Fibroblast of skin of right quadriceps (primary cell): ENCODE measurements around the gene RAD51B.
"Not testable (repeated sequence)": the region's sequence is repeated elsewhere in the genome, so short reads cannot be mapped to it uniquely, and the experiment has no call there.

Experiments used
- DNase-seq: peaks from one replicate; pipeline ENCODE4 v3.0.0-alpha.2; 2013

Gene RAD51B

DNA sequence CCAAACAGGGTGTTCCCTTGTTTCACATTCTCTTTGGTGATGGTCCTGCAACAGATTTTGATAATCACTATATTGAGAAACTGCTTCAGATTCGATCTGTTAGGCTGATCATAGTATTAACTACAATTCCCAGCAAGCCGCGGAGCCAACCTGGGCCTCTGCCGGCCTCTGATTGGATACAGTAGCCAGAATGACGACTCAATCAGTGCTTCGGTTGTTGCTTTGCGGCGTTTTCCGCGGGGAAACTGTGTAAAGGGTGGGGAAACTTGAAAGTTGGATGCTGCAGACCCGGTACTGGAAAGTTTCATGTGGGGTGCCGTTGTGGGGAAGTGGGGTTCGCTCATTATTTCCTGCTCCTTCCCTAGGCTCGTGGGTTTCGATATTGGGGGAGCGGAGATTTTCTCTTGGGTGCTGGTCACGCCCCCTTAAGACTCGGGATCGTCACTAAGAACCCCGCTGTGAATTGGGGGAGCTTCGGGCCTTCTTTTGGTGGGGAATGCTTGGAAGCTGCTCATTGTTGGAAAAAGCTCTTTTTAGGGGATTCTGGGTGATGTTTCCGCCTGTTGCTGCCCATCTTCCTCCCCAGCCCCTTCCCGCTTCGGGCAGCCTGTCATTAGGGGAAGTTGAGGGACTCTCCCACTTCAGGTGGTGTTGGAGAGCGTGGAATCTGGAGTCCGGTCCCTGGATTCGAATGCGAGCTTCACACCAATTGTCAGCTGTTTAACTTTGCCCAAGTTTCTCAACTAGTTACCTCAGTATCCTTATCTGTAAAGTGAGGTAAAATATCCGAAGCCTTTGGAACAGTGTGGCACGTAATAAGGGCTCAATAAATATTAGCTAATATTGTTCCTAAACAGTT is at the start of gene RAD51B:
Gene RAD51B, plus strand, starts transcription at position 217 of the 859 bp plus-strand sequence.
- DNase-seq: peak; percentile 85

DNA sequence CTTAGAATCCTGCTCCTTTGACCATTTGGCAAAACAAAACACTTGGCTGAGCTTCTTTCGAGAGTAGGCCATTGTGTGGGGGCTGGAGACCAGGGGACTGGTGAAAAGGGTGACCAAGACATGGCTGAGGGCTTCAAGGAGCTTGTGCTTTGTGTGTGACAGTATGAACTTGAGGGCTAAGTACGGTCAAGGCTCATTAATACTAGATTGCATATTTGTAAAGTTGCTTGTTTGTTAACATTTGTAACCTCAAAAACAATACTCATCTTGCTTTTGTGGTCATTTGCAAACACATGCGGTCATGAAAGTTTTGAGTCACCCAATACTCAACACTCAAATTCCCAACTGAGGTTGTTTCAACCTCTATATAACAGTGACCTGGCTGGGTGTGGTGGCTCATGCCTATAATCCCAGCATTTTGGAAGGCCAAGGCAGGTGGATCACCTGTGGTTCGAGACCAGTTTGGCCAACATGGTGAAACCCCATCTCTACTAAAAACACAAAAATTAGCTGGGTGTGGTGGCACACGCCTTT is 45.7 kb upstream of the RAD51B start:
- no peak for DNase-seq

- DNase-seq: no peak
Observed at GRCh38 chr14:67776653-67777322, 42.8 kb upstream of the RAD51B start.

GRCh38 chr14:67778792-67779191 is 40.8 kb upstream of the RAD51B start:
- no peak for DNase-seq

GRCh38 chr14:67782090-67782489 is 37.5 kb upstream of the RAD51B start:
- no peak for DNase-seq

- no peak for DNase-seq
Observed at GRCh38 chr14:67784244-67784823, 35.2 kb upstream of the RAD51B start.

DNA sequence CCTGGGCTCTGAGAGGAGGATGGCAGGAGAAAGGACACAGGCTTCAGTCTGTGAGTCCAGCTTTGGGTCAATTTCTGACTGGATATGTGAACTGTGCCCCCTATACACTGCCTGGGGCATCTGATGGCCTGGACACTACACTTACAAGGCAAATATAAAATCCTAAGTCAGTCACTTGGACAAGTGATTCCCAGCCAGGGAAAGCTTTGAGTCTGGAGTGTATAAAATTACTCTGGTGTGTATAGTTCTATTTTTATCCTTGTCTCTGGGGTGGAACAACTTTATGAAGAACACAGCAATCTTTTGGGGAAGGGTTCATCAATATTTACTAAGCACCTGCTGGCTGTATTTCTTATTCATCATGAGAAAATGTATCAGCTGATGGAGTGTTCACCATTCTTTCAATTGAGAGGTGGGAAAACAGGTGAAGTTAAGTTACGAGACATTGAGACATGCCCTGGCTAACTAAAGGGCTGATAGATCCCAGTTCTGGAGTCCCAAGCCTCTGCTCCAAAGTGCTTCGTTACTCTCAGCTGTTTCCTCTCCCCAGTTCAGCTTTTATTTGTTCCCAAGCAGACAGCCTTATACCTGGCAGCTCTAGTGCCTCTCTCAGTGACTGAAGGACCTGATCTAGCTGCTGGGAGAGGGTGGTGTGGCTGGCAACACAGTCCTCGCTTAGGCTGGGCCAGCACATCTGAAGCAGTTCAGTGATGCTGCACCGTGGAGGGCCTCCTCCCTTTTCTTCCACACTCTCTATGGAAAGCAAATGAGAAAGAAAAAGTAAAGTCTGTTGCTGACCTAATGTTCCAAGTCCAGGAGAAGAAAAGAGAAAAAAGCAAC is 34.1 kb upstream of the RAD51B start:
- DNase-seq: no peak

GRCh38 chr14:67787673-67788072 is 31.9 kb upstream of the RAD51B start:
- DNase-seq: no peak

- no peak for DNase-seq
Observed at GRCh38 chr14:67798731-67799130, 20.8 kb upstream of the RAD51B start.

GRCh38 chr14:67800743-67801142 is 18.8 kb upstream of the RAD51B start:
- no peak for DNase-seq

GRCh38 chr14:67806246-67806645 is 13.3 kb upstream of the RAD51B start:
- peak; percentile 61 for DNase-seq

GRCh38 chr14:67814821-67815220 is 4.8 kb upstream of the RAD51B start:
- DNase-seq: no peak

- peak; percentile 20 for DNase-seq
Observed at GRCh38 chr14:67815573-67816225, 3.9 kb upstream of the RAD51B start.

- peak; percentile 95 for DNase-seq
Observed at GRCh38 chr14:67816326-67817002, 3.1 kb upstream of the RAD51B start, which contains the start of gene ZFYVE26. TSS of gene ZFYVE26 (minus strand) at chr14:67816590. CDS start at chr14:67815963, 627 bp downstream.

DNA sequence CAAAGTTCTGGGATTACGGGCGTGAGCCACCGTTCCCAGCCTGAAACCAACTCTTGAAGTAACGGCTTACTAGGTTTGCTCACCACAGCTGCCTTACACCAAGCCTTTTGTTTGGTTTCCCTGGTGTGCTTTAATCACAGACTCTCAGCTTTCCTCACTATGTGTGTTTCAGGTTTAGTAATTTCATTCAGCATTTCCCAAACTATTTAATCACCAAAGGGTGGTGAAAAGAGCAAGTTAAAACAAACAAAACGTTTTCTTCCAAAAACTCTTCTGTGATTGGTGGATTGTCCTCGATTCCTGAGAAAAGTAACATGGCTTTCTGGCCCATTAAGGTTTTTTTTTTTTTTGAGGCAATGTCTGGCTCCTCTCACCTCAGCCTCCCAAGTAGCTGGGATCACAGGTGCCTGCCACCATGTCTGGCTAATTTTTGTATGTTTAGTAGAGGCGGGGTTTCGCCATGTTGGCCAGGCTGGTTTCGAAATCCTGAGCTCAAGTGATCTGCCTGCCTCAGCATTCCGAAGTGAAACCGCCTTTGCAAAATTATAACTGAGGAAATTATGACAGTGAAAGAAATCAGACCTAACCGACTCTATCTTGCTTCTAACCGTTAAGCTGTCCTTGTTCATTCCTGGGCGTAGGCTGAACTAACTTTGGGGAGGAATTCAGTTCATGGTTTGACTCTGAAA is 1.7 kb upstream of the RAD51B start:
- DNase-seq: no peak

DNA sequence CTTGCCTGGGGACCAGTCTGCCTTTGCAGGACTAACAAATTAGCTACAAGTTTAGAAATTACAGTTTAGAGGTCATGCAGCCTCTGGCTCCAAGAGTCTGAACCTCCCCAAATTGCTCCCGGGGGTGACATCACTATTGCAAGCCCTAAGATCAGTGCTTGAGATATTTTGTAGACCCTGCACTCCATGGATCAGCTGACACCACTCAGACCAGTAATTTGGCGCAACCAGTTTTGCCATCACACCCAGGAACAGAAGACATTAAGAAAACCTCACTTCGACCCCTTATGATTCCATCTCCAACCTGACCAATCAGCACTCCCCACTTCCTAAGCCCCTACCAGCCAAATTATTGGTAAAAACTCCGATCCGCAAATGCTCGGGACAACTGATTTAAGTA is 1.1 kb upstream of the RAD51B start:
- DNase-seq: not testable (repeated sequence)

DNA sequence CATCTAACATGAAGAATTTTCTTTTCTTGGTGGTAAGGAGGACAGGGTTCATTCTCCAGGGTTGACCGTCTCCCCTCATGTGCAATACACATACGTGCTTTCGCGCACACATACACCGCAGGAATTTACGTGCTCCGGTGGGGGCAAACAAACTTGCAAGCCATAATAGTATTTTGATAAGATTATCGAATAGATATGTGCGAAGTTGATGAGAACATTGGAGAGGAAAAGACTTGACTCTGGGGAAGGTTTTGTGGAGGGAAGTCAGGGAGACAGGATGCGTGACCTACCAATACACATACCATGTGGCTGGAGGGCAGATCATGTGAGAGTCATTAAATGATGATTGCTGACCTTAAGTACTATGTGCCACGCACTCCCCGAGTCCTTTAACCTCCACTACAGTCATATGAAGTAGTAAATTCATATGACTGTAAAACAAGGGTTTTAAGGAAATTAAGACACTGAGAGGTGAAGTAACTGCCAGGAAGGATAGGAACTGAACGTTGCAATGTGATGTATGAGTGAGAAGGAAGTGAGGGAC is 921 bp downstream of the RAD51B start:
- peak; percentile 34 for DNase-seq

DNA sequence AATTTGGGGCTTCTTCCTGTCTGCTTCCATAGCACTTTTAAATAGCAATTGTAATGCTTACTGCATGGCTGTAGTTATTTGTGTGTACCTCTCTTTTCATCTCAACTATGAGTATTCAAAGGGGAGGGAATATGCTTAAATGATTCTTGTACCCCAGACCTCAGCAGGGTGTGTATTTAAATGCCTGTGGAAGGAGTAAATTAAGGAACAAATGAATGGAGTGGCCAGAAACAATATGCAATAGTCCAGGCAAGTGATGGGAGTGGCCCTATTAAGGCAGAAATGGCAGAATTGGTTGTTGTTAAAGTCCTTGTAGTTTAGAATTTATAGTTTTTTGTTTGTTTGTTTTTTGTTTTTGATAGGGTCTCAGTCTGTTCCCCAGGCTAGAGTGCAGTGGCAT is 1.5 kb downstream of the RAD51B start:
- DNase-seq: no peak

DNA sequence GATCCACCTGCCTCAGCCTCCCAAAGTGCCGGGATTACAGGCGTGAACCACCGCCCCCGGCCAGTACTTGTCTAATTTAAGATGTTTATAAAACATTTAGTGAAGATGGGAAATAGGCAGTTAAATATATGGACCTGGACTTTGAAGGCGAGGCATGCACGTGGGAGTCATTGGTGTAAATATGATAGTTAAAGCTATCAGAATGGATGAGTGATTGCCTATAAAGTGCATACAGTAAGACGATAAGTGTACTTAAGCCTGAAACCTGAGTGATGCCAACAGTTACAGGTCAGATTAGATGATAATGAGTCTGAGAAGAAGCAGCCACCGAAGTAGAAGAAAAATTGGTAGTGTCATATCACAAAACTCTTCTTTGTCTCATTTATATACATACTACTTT is 11.5 kb downstream of the RAD51B start:
- DNase-seq: no peak

- no peak for DNase-seq
Observed at GRCh38 chr14:67833403-67833802, 13.8 kb downstream of the RAD51B start.
